Psoas muscle (tissue), 8 donors: ENCODE data around the gene EXTL1. TPM values are rescaled to one million over a fixed set of nuclear protein-coding genes. Genes with fewer than 3 reads are reported as not detected.
A peak's percentile ranks its signal among the peaks of the same experiment; 100 is the strongest.

Source experiments
- ATAC-seq, 4 donors: fragments of 200-7000 bp; cut with Tn5 transposase; one replicate each; pipeline ENCODE4 v1.9.1; 2020; ENCODE audit warnings: moderate library complexity in 3 of 4, mild to moderate bottlenecking in 2 of 4
- DNase-seq, 2 donors: peaks; one replicate each; pipeline ENCODE4 v3.0.0-alpha.2; 2020
- H3K27ac ChIP-seq: fragments of 200-600 bp; one replicate; pipeline ENCODE4 v1.8.0; 2022
- H3K27me3 ChIP-seq, 3 donors: fragments of 200-600 bp in 1 of 3; one replicate each; pipeline versions ENCODE4 v1.6.1 to v1.8.0; 2013 to 2022; ENCODE audit warnings: low read length in 2 of 3, mild to moderate bottlenecking in 2 of 3, moderate library complexity in 1 of 3; ENCODE audit not compliant: insufficient read depth in 3 of 3
- H3K36me3 ChIP-seq, 2 donors: fragments of 200-600 bp in 1 of 2; one replicate each; pipeline versions ENCODE4 v1.6.1 to v1.8.0; 2013 to 2022; ENCODE audit warnings: low read depth in 1 of 2, mild to moderate bottlenecking in 1 of 2, moderate library complexity in 1 of 2; ENCODE audit not compliant: insufficient read depth in 1 of 2
- H3K4me1 ChIP-seq: fragments of 200-600 bp; one replicate; pipeline ENCODE4 v1.8.0; 2022
- H3K4me3 ChIP-seq: fragments of 200-600 bp; one replicate; pipeline ENCODE4 v1.8.0; 2022; ENCODE audit warnings: mild to moderate bottlenecking
- H3K9me3 ChIP-seq: fragments of 200-600 bp; one replicate; pipeline ENCODE4 v1.8.0; 2022
- WGBS, 3 donors: extraction: QIAGEN DNeasy Blood & Tissue Kit; methylation state at CpG; one replicate each; pipeline versions ENCODE4 v1.1.6 to v1.1.7; 2013; 5-methylcytosine and 5-hydroxymethylcytosine counted together
- intact Hi-C, 2 donors: fragments of 100-400 bp; cut with DNase I; formaldehyde crosslinking; loops; one replicate each; pipeline versions ENCODE4 v1.11.0 to v1.14.2; 2022
- polyA plus RNA-seq, 3 donors: library from polyadenylated mRNA; stranded (reverse); fragments of 200-250 nt; gene quantifications; one replicate each; pipeline ENCODE4 v1.2.3, GENCODE V29; 2013
- total RNA-seq, 4 donors: library from RNA; stranded (reverse); fragmentation: NEBNext Ultra II Directional in 2 of 4; extraction: Animal tissue kit (Norgen Biotek cat#: 25700) in 2 of 4; gene quantifications; one replicate each; pipeline versions ENCODE4 v1.2.1 to v1.2.4, GENCODE V29; 2021 to 2023
- TF ChIP-seq, protein P1 (sequence below): fragments of 200-600 bp; IDR thresholded peaks from one replicate; pipeline ENCODE4 v1.8.0; 2022; ENCODE audit warnings: antibody characterized with exemption
- donor health status: healthy with polysubstance abuse.
- donor health status: DM: no; HTN: no; CAD: no; lungs with moderate emphysema.
- donor health status: Bipolar disorder and iron deficiency.
- donor health status: healthy.
- donor health status: DM: yes; HTN: yes; CAD: no.
- donor health status: DM: no; HTN: no; CAD: no.
- donor health status: DM: no; HTN: no; CAD: no.
- donor health status: DM: yes; HTN: yes; CAD: no.

Gene EXTL1
- total and polyA plus RNA-seq, 7 donors, result 0.39 to 4.6 (median 1.1) TPM

- Histone ChIP-seq H3K4me3 (no peak overlapping the region), H3K27me3 (no peaks in the 10 kb centered on the region), H3K4me1 (peaks cover 35% of the 10 kb centered on the region), H3K9me3 (no peaks in the 10 kb centered on the region), H3K27ac (peak overlapping the region; percentile 94), H3K36me3 (no peaks in the 10 kb centered on the region)
- 41 to 56% (median 45%) methylated on average over 6 of the region's 6 CpGs for WGBS, 3 donors
- TF ChIP-seq, protein P1, sequence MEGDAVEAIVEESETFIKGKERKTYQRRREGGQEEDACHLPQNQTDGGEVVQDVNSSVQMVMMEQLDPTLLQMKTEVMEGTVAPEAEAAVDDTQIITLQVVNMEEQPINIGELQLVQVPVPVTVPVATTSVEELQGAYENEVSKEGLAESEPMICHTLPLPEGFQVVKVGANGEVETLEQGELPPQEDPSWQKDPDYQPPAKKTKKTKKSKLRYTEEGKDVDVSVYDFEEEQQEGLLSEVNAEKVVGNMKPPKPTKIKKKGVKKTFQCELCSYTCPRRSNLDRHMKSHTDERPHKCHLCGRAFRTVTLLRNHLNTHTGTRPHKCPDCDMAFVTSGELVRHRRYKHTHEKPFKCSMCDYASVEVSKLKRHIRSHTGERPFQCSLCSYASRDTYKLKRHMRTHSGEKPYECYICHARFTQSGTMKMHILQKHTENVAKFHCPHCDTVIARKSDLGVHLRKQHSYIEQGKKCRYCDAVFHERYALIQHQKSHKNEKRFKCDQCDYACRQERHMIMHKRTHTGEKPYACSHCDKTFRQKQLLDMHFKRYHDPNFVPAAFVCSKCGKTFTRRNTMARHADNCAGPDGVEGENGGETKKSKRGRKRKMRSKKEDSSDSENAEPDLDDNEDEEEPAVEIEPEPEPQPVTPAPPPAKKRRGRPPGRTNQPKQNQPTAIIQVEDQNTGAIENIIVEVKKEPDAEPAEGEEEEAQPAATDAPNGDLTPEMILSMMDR, result no peak
- DNase-seq (no peak), ATAC-seq (peak in 1 of 4 donors; percentile 3)
- intact Hi-C loops, result loop anchor here (2.0 to 5.0 kb wide), 5 partner anchors 29 to 124 kb away; partner anchors contain the start of gene TRIM63 (in 1 of the 2)
Measured at GRCh38 chr1:26037904-26038303, 16.3 kb downstream of the EXTL1 start.

DNA sequence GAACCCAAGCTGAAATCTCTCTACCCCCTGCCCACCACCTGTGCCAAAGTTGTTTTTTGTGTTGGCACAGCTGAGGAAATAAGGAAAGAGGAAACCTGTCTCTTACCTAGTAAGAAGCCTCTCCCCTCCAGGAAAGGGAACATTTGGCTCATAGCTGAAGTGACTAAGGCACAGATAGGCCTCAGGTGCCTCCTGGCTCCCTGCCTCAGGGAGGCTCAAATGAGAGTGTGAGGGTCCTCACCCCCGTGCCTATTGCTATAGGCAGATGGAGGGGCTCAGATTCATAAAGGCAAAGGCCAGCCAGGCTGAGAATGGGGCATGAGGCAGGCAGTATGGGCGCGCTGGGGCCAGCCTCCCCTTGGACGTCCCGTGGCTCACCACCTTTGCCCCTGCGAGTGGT, 16.9 kb downstream of the EXTL1 start:
- Histone ChIP-seq H3K4me3 (no peak overlapping the region), H3K36me3 (no peaks in the 10 kb centered on the region), H3K27me3 (no peaks in the 10 kb centered on the region), H3K4me1 (peaks cover 35% of the 10 kb centered on the region), H3K9me3 (no peaks in the 10 kb centered on the region), H3K27ac (peak overlapping the region; percentile 94)
- ATAC-seq, result no peak
- TF ChIP-seq, protein P1, result no peak
- intact Hi-C loops, result loop anchor here (5.0 kb wide), 3 partner anchors 54 to 124 kb away; no protein-coding TSS in a partner anchor
- no peak for DNase-seq
- 59 to 87% (median 64%) methylated on average over 6 of the region's 6 CpGs for WGBS, 3 donors

DNA sequence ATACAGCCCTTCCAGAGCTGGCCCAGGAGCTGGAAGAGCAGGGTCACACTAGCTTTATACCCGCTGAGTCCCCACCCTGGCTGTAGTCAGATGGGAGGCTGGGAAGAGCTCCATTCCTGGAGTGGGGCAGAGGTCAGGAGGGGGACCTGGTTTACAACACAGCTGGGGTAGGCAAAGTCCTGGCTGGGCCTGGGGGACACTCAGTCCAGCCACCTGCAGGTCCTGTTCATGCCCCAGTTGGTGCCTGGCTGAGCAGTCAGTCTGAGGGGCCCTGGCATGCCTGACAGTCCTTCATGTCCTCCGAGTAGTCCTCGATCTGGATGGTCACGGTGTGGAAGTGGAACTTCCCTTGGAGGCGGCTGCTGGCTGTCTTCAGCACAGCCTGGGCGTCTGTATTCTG, 17.3 kb downstream of the EXTL1 start:
- Histone ChIP-seq H3K27me3 (no peaks in the 10 kb centered on the region), H3K9me3 (no peaks in the 10 kb centered on the region), H3K36me3 (no peaks in the 10 kb centered on the region), H3K4me1 (peaks cover 35% of the 10 kb centered on the region), H3K4me3 (no peak overlapping the region), H3K27ac (peak overlapping the region; percentile 94)
- ATAC-seq (no peak), DNase-seq (no peak)
- intact Hi-C loops, result loop anchor here (5.0 kb wide), 3 partner anchors 53 to 123 kb away; no protein-coding TSS in a partner anchor
- TF ChIP-seq, protein P1, result no peak
- WGBS, 3 donors, result 36 to 63% (median 42%) methylated on average over 6 of the region's 6 CpGs

DNA sequence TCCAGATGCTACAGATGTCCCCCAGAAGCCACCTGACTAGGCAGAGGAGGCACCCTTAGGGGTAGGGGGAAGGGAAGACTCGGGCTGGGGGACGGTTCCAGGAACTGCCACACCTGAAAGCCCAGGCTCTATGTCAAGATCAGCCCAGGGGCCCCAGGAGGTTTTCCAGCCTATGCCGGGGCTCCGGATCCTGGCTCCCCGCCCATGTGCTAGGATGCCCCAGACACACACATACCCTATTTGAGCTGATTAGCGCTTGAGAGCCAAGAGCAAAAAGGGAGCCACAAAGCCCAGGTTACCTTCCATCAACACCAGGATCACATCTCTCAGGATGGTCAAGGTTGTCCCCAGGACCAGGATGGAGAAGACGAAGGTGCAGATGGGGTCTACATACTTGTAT, 19.8 kb downstream of the EXTL1 start:
- no peak for DNase-seq
- H3K9me3 ChIP-seq, result no peaks in the 10 kb centered on the region
- TF ChIP-seq, protein P1, result no peak
- no peak overlapping the region for H3K4me3 ChIP-seq
- no peak for ATAC-seq
- peaks cover 27% of the 10 kb centered on the region for H3K4me1 ChIP-seq
- intact Hi-C loops, result no loop called here
- WGBS, 3 donors, result 75 to 87% (median 85%) methylated on average over 6 to 7 of the region's 7 CpGs
- no peak overlapping the region for H3K27ac ChIP-seq
- H3K27me3 ChIP-seq, result peaks cover 0 to 4% (median 0%) of the 10 kb centered on the region in 3 donors
- no peaks in the 10 kb centered on the region for H3K36me3 ChIP-seq

DNA sequence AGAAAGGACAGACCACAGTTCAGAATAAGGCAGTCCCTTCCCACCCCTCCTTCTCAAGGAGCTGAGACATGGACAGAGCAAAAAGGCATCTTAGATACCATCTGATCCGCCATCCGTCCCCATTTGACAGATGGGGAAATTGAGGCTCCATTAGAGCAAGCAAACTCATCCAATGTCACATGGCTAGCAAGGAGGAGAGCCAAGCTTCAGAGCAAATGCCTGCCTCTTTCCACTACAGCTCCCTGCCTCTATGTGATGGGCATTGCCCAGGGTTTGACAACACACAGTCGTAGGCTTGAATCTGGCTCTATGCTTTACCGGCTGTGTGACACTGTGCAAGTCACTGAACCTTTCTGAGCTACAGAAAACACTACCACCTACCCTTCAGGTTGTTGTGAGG, 20.4 kb downstream of the EXTL1 start:
- no peaks in the 10 kb centered on the region for H3K36me3 ChIP-seq
- peaks cover 0 to 8% (median 0%) of the 10 kb centered on the region in 3 donors for H3K27me3 ChIP-seq
- H3K9me3 ChIP-seq, result no peaks in the 10 kb centered on the region
- intact Hi-C loops, result no loop called here
- H3K27ac ChIP-seq, result no peak overlapping the region
- TF ChIP-seq, protein P1, result no peak
- DNase-seq (no peak), ATAC-seq (no peak)
- H3K4me1 ChIP-seq, result peaks cover 29% of the 10 kb centered on the region
- no peak overlapping the region for H3K4me3 ChIP-seq
- 65 to 70% (median 68%) methylated on average over 4 of the region's 4 CpGs for WGBS, 3 donors
